Measurements from ENCODE around the gene FAM163B.
A peak's percentile ranks its signal among the peaks of the same experiment; 100 is the strongest.

FAM163B gene

DNA sequence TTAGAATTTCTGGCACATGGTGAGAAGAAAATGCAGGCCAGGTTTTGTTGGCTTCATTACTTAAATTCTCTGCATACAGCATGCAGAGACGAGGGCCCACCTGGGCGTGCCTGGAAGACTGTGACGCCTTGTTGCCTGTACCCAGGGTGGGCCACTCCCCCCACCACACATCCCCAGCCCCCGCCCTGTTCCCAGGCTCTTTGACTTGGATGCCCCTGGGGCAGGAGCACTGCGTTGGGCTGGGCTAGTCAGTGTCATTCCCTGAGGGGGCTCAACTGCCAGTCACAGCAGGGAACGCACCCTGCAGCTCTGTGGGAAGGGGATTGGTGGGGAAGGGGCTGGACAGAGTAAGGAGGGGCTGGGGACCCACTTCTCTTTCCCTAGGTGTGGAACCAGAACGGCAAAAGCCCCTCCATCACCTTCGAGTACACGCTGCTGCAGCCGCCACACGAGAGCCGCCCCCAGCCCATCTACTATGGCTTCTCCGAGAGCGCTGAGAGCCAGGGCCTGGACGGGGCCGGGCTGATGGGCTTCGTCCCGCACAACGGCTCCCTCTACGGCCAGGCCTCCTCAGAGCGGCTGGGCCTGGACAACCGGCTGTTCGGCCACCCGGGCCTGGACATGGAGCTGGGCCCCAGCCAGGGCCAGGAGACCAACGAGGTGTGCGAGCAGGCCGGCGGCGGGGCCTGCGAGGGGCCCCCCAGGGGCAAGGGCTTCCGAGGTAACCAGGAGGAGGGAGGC lies 55.0 kb downstream of the FAM163B start:
- H3K9me3 ChIP-seq = no peaks in the 10 kb centered on the region
- H3K4me3 ChIP-seq = no peak overlapping the region
- no peaks in the 10 kb centered on the region for H3K36me3 ChIP-seq
- no peaks in the 10 kb centered on the region for H3K27me3 ChIP-seq
- H3K4me2 ChIP-seq = peak overlapping the region; percentile 26
- peak overlapping the region; percentile 49 for H3K27ac ChIP-seq
- H3K9ac ChIP-seq = no peak overlapping the region
- no peaks in the 10 kb centered on the region for H4K20me1 ChIP-seq
- peaks cover 73% of the 10 kb centered on the region for H3K4me1 ChIP-seq
- no peak for TF ChIP-seq Cebpa-rat (IDR thresholded peaks at IDR 0.05)

DNA sequence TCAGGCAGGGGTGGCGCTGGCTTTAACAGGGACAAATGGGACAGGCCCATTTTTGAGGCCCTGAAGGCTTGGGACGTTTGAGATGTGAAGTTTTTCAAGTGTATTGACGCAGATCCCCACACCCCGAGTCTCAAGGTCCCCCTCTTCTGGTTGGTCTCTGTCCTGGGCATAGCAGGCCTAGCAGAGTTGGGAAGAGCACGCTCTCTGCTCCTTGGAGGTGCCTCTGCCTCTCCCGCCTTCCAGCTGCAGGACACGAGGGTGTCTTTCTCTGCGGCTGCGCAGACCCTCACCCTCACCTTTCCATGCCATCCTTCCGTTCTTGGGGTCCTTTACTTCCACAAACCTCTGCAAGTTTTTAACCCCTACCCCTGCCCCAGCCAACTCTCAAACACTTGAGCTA lies 56.1 kb downstream of the FAM163B start:
- H3K36me3 ChIP-seq = no peaks in the 10 kb centered on the region
- no peak overlapping the region for H3K4me3 ChIP-seq
- H3K9ac ChIP-seq = no peak overlapping the region
- no peaks in the 10 kb centered on the region for H4K20me1 ChIP-seq
- peaks cover 73% of the 10 kb centered on the region for H3K4me1 ChIP-seq
- no peak overlapping the region for H3K4me2 ChIP-seq
- H3K9me3 ChIP-seq = no peaks in the 10 kb centered on the region
- no peaks in the 10 kb centered on the region for H3K27me3 ChIP-seq
- TF ChIP-seq Cebpa-rat (IDR thresholded peaks at IDR 0.05) = no peak
- peak overlapping the region; percentile 48; the same call in 1 of the 2 replicates for H3K27ac ChIP-seq

DNA sequence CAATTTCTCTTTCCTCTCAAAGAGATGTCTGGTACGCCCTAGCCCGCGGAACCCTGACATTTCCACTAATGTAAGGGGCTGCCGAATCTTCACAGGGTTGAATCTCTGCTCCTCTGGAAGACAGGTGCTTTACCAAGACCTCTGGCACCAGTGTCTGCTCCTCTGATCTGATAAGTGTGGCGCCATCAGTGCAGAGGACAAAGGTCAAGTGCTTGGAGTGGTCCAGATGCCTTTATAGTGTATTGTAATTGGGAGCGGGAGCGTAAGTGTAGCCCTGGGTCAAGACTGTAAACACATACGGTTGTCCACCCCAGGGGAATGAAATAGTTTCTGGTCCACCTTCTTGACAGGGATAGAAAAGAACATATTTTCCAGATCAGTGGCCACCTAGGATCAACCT lies 57.0 kb downstream of the FAM163B start:
- H3K9me3 ChIP-seq = no peaks in the 10 kb centered on the region
- no peak overlapping the region for H3K4me3 ChIP-seq

DNA sequence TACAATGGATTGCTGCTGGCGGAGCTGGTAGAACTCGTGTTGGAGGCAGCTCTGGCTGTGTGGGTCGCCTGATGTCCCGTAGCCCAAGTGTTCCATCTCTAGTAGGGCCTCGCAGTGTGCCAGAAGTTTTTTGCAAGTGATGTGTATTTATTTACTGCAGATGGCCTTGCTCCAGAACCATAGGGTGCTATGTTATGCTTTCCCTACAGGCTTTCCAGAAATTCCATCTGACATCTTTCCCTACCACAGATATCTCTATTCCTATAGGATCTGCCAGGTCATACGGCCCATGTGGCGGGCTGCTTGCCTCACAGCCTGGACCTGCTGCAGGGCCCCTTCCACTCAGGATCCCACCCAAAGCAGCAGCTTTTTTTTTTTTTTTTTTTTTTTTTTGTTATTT lies 57.7 kb downstream of the FAM163B start:
- Histone ChIP-seq H4K20me1 (no peaks in the 10 kb centered on the region), H3K4me1 (peaks cover 59% of the 10 kb centered on the region), H3K9me3 (no peaks in the 10 kb centered on the region), H3K27me3 (no peaks in the 10 kb centered on the region), H3K9ac (no peak overlapping the region), H3K4me2 (no peak overlapping the region), H3K27ac (no peak overlapping the region), H3K36me3 (no peaks in the 10 kb centered on the region), H3K4me3 (no peak overlapping the region)
- TF ChIP-seq Cebpa-rat (IDR thresholded peaks at IDR 0.05) = no peak

More for the DNA sequence above, 57.0 kb downstream of the FAM163B start:
- Histone ChIP-seq H4K20me1 (no peaks in the 10 kb centered on the region), H3K4me1 (peaks cover 67% of the 10 kb centered on the region), H3K9ac (no peak overlapping the region), H3K4me2 (no peak overlapping the region), H3K27me3 (no peaks in the 10 kb centered on the region), H3K27ac (no peak overlapping the region), H3K36me3 (no peaks in the 10 kb centered on the region)
- TF ChIP-seq Cebpa-rat (IDR thresholded peaks at IDR 0.05) = no peak

DNA sequence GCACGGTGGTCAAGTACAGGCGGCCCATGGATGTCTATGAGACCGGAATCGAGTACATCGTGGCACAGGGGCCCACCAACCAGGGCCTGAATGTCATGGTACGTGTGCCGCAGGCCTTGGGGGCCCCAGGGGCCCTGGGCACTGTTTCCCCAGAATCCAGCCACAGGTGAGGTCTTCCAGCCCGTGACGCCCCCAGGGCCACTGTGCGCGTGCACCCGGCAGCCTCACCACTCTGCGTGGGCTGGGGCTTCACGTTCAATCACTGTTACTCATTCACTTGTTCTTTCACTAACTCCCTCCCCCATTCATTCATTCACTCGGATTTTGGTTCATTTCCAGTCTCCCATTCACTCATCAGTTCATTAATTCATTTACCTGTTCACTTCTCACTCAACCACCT lies 62.1 kb downstream of the FAM163B start:
- Histone ChIP-seq H3K4me2 (no peak overlapping the region), H3K9me3 (no peaks in the 10 kb centered on the region), H3K4me3 (no peak overlapping the region), H3K4me1 (peaks cover 41% of the 10 kb centered on the region), H3K27ac (no peak overlapping the region), H3K9ac (no peak overlapping the region), H4K20me1 (no peaks in the 10 kb centered on the region), H3K36me3 (no peaks in the 10 kb centered on the region), H3K27me3 (no peaks in the 10 kb centered on the region)
- TF ChIP-seq Cebpa-rat (IDR thresholded peaks at IDR 0.05) = no peak

DNA sequence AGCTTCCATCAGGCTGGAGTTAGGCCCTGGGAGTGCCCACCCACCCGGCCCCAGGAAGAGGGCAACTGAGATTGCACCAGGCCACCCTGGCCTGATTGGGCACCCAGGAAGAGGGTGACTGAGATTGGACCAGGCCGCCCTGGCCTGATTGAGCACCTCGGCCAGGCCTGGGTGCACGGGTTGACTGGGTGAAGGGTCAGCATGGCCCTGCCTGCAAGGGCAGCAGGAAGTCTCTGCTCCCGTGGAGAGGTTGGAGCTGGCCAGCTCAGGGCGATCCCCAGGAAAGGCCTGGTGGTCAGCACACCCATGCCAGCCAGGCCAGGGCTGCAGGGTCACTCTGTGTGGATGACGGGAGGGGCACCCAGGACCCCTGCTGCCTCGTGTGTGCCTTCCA lies 62.9 kb downstream of the FAM163B start:
- no peak overlapping the region for H3K4me2 ChIP-seq
- no peak overlapping the region for H3K27ac ChIP-seq
- peaks cover 46% of the 10 kb centered on the region for H3K4me1 ChIP-seq
- H3K36me3 ChIP-seq = no peaks in the 10 kb centered on the region
- no peak for TF ChIP-seq Cebpa-rat (IDR thresholded peaks at IDR 0.05)
- no peak overlapping the region for H3K9ac ChIP-seq
- H4K20me1 ChIP-seq = no peaks in the 10 kb centered on the region
- H3K4me3 ChIP-seq = no peak overlapping the region
- no peaks in the 10 kb centered on the region for H3K9me3 ChIP-seq
- H3K27me3 ChIP-seq = no peaks in the 10 kb centered on the region

DNA sequence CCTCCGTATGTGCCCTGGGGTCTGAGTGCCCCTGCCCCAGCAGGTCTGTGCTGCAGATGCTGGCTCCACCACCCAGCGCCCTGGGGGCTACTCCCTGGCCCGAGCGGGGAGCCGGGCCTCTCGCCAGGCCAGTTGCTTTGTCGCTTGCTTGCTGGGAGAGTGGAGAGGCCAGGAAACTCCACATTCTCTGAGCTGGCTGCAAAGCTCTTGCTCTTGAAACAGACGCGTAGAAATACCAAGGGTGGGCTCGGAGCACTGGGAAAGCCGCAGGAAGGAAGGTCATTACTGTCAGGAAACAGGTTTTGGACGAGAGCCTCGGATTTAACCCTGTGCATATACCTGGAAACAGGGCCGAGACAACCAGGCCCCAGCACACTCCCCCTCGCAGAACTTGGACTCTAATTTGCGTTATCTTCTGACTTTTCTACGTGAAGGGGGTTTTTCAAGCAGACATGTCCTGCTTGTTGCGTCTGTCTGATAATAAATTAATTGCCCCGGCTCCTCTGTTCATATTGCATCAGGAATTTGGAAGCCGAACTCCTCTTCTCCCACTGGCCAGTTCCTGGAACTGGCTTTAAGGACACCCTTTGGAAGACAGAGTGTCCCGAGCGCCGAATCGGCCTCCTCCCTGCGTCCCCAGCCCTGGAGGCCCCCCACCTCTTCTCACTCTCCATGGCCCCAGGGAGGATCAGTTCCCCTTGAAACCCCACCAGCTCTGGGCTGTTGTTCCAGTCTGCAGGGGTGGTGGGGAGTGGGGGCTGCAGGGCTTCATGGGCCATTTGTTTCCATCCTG lies 63.5 kb downstream of the FAM163B start:
- Histone ChIP-seq H3K4me1 (peaks cover 49% of the 10 kb centered on the region), H3K4me2 (no peak overlapping the region), H3K36me3 (no peaks in the 10 kb centered on the region), H3K9me3 (no peaks in the 10 kb centered on the region), H4K20me1 (no peaks in the 10 kb centered on the region), H3K27me3 (no peaks in the 10 kb centered on the region), H3K27ac (no peak overlapping the region), H3K4me3 (no peak overlapping the region), H3K9ac (no peak overlapping the region)
- TF ChIP-seq Cebpa-rat (IDR thresholded peaks at IDR 0.05) = no peak

DNA sequence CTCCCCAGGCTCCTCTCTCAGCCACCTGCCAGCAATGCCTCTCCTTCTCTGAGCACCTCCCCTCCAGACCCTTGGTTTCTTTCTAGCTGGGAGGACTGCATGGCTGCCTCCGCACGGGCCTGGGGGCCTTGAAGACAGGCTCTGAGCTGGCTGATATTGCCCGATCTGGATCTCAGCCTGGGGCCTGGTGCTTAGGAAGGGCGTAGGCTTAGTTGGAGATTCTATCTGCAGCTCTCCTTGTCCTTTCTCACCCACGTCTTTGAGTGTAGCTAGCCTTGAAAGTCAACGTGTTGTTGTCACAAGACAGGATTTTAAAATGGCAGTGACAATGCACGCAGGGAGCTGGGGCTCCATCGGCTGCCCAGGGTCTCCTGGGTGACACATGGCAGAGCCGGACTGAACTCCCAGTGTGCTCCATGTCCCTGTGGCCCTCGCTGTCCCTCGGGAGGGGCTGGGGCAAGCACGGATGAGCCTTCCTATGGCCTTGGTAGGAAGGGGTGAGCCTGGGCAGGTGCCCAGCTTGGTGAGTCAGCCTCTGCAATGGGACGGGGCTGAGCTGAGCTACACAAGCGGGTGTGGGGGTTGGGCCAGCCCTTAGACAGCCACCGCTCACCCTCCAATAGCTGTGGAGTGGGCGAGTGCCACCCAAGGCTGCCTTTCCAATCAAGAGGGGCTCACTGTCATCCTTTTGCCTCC lies 65.3 kb downstream of the FAM163B start:
- no peak for TF ChIP-seq Cebpa-rat (IDR thresholded peaks at IDR 0.05)
- Histone ChIP-seq H3K9me3 (no peaks in the 10 kb centered on the region), H3K27ac (no peak overlapping the region), H4K20me1 (no peaks in the 10 kb centered on the region), H3K9ac (no peak overlapping the region), H3K4me1 (peaks cover 51% of the 10 kb centered on the region), H3K27me3 (peaks cover 16% of the 10 kb centered on the region), H3K4me2 (0 out of 2 replicates have a peak overlapping the region, but pooled peaks have one; percentile 7), H3K36me3 (no peaks in the 10 kb centered on the region), H3K4me3 (no peak overlapping the region)

DNA sequence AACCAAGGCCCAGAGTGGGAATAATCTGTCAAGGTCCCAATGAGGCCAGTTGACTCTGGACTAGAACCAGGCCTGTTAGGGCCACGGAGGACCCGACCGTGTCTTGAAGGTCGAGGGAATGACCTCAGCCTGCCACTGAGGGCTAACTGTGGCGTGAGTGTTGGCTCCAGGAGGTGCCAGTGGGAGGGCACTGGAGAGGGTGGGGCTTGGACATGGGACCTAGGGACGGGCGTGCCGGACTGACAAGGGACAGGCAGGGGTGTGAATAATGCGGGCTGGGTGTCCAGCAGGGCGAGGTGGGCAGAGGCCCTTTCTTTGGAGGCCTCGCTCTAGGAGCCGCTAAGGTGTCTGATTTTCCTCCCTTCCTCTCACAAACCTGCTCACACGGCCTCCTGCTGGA lies 67.2 kb downstream of the FAM163B start:
- Histone ChIP-seq H3K27me3 (peaks cover 26% of the 10 kb centered on the region), H3K9ac (no peak overlapping the region)
- TF ChIP-seq Cebpa-rat (IDR thresholded peaks at IDR 0.05) = no peak

DNA sequence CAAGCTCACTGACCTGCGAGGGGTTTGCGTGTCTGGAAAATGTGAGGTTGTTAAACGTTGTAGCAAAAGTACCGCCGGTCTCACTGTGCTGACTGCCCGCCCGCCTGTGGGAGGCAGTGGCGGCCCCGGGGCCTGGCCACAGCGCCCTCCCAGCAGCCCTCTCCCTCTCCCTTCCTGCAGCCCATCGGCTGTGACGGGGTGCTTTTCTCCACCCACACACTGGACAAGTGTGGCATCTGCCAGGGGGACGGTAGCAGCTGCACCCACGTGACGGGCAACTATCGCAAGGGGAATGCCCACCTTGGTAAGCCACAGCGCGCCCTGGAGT lies 68.5 kb downstream of the FAM163B start:
- Histone ChIP-seq H4K20me1 (no peaks in the 10 kb centered on the region), H3K27me3 (peaks cover 26% of the 10 kb centered on the region), H3K4me1 (peaks cover 63% of the 10 kb centered on the region), H3K27ac (peak overlapping the region; percentile 11), H3K4me3 (peak overlapping the region; percentile 22), H3K36me3 (no peaks in the 10 kb centered on the region), H3K9ac (peak overlapping the region; percentile 11), H3K4me2 (peak overlapping the region; percentile 89), H3K9me3 (no peaks in the 10 kb centered on the region)
- TF ChIP-seq Cebpa-rat (IDR thresholded peaks at IDR 0.05) = no peak

More for the DNA sequence above, 67.2 kb downstream of the FAM163B start:
- Histone ChIP-seq H3K4me3 (no peak overlapping the region), H3K36me3 (no peaks in the 10 kb centered on the region), H3K4me2 (no peak overlapping the region), H3K27ac (no peak overlapping the region), H3K4me1 (peaks cover 50% of the 10 kb centered on the region), H4K20me1 (no peaks in the 10 kb centered on the region), H3K9me3 (no peaks in the 10 kb centered on the region)

All from BLaER1 (cell line).